Parathyroid adenoma (tissue), 2 donors: ENCODE results near the gene CFAP92.

ENCODE experiments used
- H2AFZ ChIP-seq: fragments of 300-600 bp; sonication (generic); one replicate; pipeline ENCODE4 v1.7.0; 2017; ENCODE audit warnings: antibody characterized with exemption, mild to moderate bottlenecking
- H3K27ac ChIP-seq: fragments of 300-600 bp; sonication (generic); one replicate; pipeline ENCODE4 v1.7.0; 2017
- H3K27me3 ChIP-seq: fragments of 300-600 bp; sonication (generic); one replicate; pipeline ENCODE4 v1.7.0; 2017; ENCODE audit warnings: low read length; ENCODE audit not compliant: control insufficient read depth, insufficient read depth
- H3K36me3 ChIP-seq: fragments of 300-600 bp; sonication (generic); one replicate; pipeline ENCODE4 v1.7.0; 2017; ENCODE audit warnings: low read length; ENCODE audit not compliant: control insufficient read depth, insufficient read depth
- H3K4me1 ChIP-seq: fragments of 300-600 bp; sonication (generic); one replicate; pipeline ENCODE4 v1.7.0; 2017; ENCODE audit warnings: control low read depth
- H3K4me2 ChIP-seq: fragments of 300-600 bp; sonication (generic); one replicate; pipeline ENCODE4 v1.7.0; 2017; ENCODE audit warnings: low read length
- H3K4me3 ChIP-seq: fragments of 300-600 bp; sonication (generic); one replicate; pipeline ENCODE4 v1.7.0; 2017; ENCODE audit warnings: low read depth, low read length
- H3K79me2 ChIP-seq: fragments of 300-600 bp; sonication (generic); one replicate; pipeline ENCODE4 v1.7.0; 2017; ENCODE audit warnings: control low read depth
- H3K9ac ChIP-seq: fragments of 300-600 bp; sonication (generic); one replicate; pipeline ENCODE4 v1.7.0; 2017; ENCODE audit warnings: mild to moderate bottlenecking
- H3K9me3 ChIP-seq: fragments of 300-600 bp; sonication (generic); one replicate; pipeline ENCODE4 v1.7.0; 2017; ENCODE audit warnings: low read length; ENCODE audit not compliant: control insufficient read depth
- CTCF ChIP-seq: fragments of 300-600 bp; sonication (generic); IDR thresholded peaks from one replicate; pipeline ENCODE4 v1.7.0; 2017; ENCODE audit warnings: antibody characterized with exemption, mild to moderate bottlenecking
- donor health status: primary hyperparathyroidism.

Gene CFAP92

GRCh38 chr3:129015388-129016105 is 21.7 kb upstream of the CFAP92 start:
- TF ChIP-seq CTCF = no peak
- Histone ChIP-seq H3K27ac (peak overlapping the region; percentile 67), H3K36me3 (no peaks in the 10 kb centered on the region), H3K4me1 (no peaks in the 10 kb centered on the region), H3K4me3 (no peak overlapping the region), H2AFZ (no peak overlapping the region), H3K9ac (no peak overlapping the region), H3K27me3 (no peaks in the 10 kb centered on the region), H3K79me2 (no peaks in the 10 kb centered on the region), H3K4me2 (no peak overlapping the region), H3K9me3 (no peaks in the 10 kb centered on the region)

- H3K9ac ChIP-seq = no peak overlapping the region
- H3K27ac ChIP-seq = peak overlapping the region; percentile 67
- H3K4me2 ChIP-seq = no peak overlapping the region
- no peak overlapping the region for H3K4me3 ChIP-seq
- TF ChIP-seq CTCF = no peak
- no peaks in the 10 kb centered on the region for H3K9me3 ChIP-seq
- H3K4me1 ChIP-seq = no peaks in the 10 kb centered on the region
- H3K27me3 ChIP-seq = no peaks in the 10 kb centered on the region
- no peak overlapping the region for H2AFZ ChIP-seq
- H3K79me2 ChIP-seq = no peaks in the 10 kb centered on the region
- no peaks in the 10 kb centered on the region for H3K36me3 ChIP-seq
Observed at GRCh38 chr3:129014793-129015345, 21.0 kb upstream of the CFAP92 start.

GRCh38 chr3:129014148-129014547 is 20.3 kb upstream of the CFAP92 start:
- Histone ChIP-seq H3K27ac (no peak overlapping the region), H3K9me3 (no peaks in the 10 kb centered on the region), H3K79me2 (no peaks in the 10 kb centered on the region), H2AFZ (no peak overlapping the region), H3K36me3 (no peaks in the 10 kb centered on the region), H3K9ac (no peak overlapping the region), H3K4me1 (no peaks in the 10 kb centered on the region), H3K4me3 (no peak overlapping the region), H3K4me2 (no peak overlapping the region), H3K27me3 (no peaks in the 10 kb centered on the region)
- no peak for TF ChIP-seq CTCF

- Histone ChIP-seq H3K27ac (no peak overlapping the region), H3K79me2 (no peaks in the 10 kb centered on the region)
- TF ChIP-seq CTCF = no peak
Observed at GRCh38 chr3:129013491-129013891, 19.6 kb upstream of the CFAP92 start.

More at GRCh38 chr3:129013491-129013891, 19.6 kb upstream of the CFAP92 start:
- no peaks in the 10 kb centered on the region for H3K27me3 ChIP-seq
- no peaks in the 10 kb centered on the region for H3K4me1 ChIP-seq
- H3K4me3 ChIP-seq = no peak overlapping the region
- H3K36me3 ChIP-seq = no peaks in the 10 kb centered on the region
- no peak overlapping the region for H3K4me2 ChIP-seq
- no peaks in the 10 kb centered on the region for H3K9me3 ChIP-seq
- H2AFZ ChIP-seq = no peak overlapping the region
- H3K9ac ChIP-seq = no peak overlapping the region
